NCI-H82 treated with DMSO at 0.1 percent for 48 hours (cell line): ENCODE measurements around the gene ANLN.
"Not testable (repeated sequence)": the region's sequence is repeated elsewhere in the genome, so short reads cannot be mapped to it uniquely, and the experiment has no call there.

Experiments
- DNase-seq: peaks from one replicate; lab custom pipeline; 2025; ENCODE audit not compliant: unreplicated experiment; lab: John Stamatoyannopoulos, UW

ANLN gene

GRCh38 chr7:36464271-36464670 lies 74.6 kb downstream of the ANLN start:
- DNase-seq: no peak

GRCh38 chr7:36466001-36466400 lies 76.3 kb downstream of the ANLN start:
- DNase-seq: not testable (repeated sequence)

GRCh38 chr7:36468370-36469101 lies 78.9 kb downstream of the ANLN start:
- no peak for DNase-seq

- no peak for DNase-seq
These were observed 79.6 kb downstream of the ANLN start for GRCh38 chr7:36469236-36469635.

GRCh38 chr7:36472141-36472729 lies 82.6 kb downstream of the ANLN start:
- DNase-seq: no peak

- DNase-seq: no peak
These were observed 84.0 kb downstream of the ANLN start for GRCh38 chr7:36473454-36474282.

GRCh38 chr7:36474283-36475010 lies 84.8 kb downstream of the ANLN start:
- no peak for DNase-seq

- no peak for DNase-seq
These were observed 85.3 kb downstream of the ANLN start for GRCh38 chr7:36475011-36475342.

- no peak for DNase-seq
These were observed 85.7 kb downstream of the ANLN start for GRCh38 chr7:36475381-36475780.

GRCh38 chr7:36478745-36479144 lies 89.1 kb downstream of the ANLN start:
- no peak for DNase-seq

GRCh38 chr7:36483853-36484252 lies 94.2 kb downstream of the ANLN start:
- not testable (repeated sequence) for DNase-seq

- DNase-seq: no peak
These were observed 94.6 kb downstream of the ANLN start for GRCh38 chr7:36484265-36484664.

GRCh38 chr7:36486336-36486735 lies 96.7 kb downstream of the ANLN start:
- DNase-seq: no peak

GRCh38 chr7:36487756-36488336 lies 98.2 kb downstream of the ANLN start:
- peak; percentile 33 for DNase-seq

- not testable (repeated sequence) for DNase-seq
These were observed 99.0 kb downstream of the ANLN start for GRCh38 chr7:36488672-36489071.

- DNase-seq: no peak
These were observed 100.8 kb downstream of the ANLN start for GRCh38 chr7:36490419-36490830.

GRCh38 chr7:36491317-36491716 lies 101.7 kb downstream of the ANLN start:
- DNase-seq: no peak

- DNase-seq: no peak
These were observed 106.9 kb downstream of the ANLN start for GRCh38 chr7:36496576-36496975.

GRCh38 chr7:36497176-36497575 lies 107.5 kb downstream of the ANLN start:
- not testable (repeated sequence) for DNase-seq

GRCh38 chr7:36497775-36498174 lies 108.1 kb downstream of the ANLN start:
- no peak for DNase-seq
